Spleen (tissue), 7 donors: Measurements from ENCODE around the gene AOAH.

Experiments
- CTCF ChIP-seq, 11 experiments: fragments of 200-600 bp in 7 of 11; fragments of 450-650 bp in 4 of 11; sonication (generic) in 4 of 11; IDR thresholded peaks in 8 of 11; conservative IDR thresholded peaks in 3 of 11; 1 replicate in 7 of 11; 2 replicates in 4 of 11; pipeline versions ENCODE4 v1.4.0 to v1.8.0; 2016 to 2021; ENCODE audit warnings: antibody characterized with exemption in 11 of 11, inconsistent platforms in 4 of 11, mild to moderate bottlenecking in 1 of 11
- POLR2A ChIP-seq, 3 donors: fragments of 450-650 bp; IDR thresholded peaks; one replicate each; pipeline ENCODE4 v1.5.1; 2017; ENCODE audit warnings: antibody characterized with exemption in 3 of 3, mild to moderate bottlenecking in 1 of 3
- POLR2AphosphoS5 ChIP-seq, 3 donors: sonication (generic); formaldehyde crosslinking; IDR thresholded peaks; one replicate each; pipeline ENCODE4 v1.5.1; 2017; ENCODE audit warnings: antibody characterized with exemption in 3 of 3
- donor health status: DM: no; HTN: no; CAD: no; lungs with moderate emphysema.
- donor health status: DM: no; HTN: no; CAD: no.
- donor health status: DM: no; HTN: no; CAD: no.

- TF ChIP-seq POLR2A (IDR thresholded peaks at IDR 0.05) (no peak), CTCF (IDR thresholded peaks at IDR 0.05 in 8 of 11, conservative IDR thresholded peaks at IDR 0.05 in 3 of 11) (no peak), POLR2AphosphoS5 (IDR thresholded peaks at IDR 0.05) (no peak)
Measured at GRCh38 chr7:36633377-36633776, 90.9 kb downstream of the AOAH start.
